Stimulated activated naive CD8-positive, alpha-beta T cell treated with anti-CD3 and anti-CD28 coated beads, Interleukin-15, amount 100 ng/mL, for 72 hours (primary cell): Measurements from ENCODE around the gene ADAR.
"Not testable (repeated sequence)": the region's sequence is repeated elsewhere in the genome, so short reads cannot be mapped to it uniquely, and the experiment has no call there.

ENCODE experiments used
- ATAC-seq: fragments of 150-1000 bp; cut with Tn5 transposase; 2 replicates; pipeline ENCODE4 v1.10.0; 2021; ENCODE audit warnings: mild to moderate bottlenecking, moderate library complexity
- DNase-seq, 2 donors: peaks; one replicate each; pipeline ENCODE4 v3.0.0; 2021 to 2022
- H3K27ac Mint-ChIP-seq, 2 donors: one replicate each; pipeline ENCODE4 v1.8.0; 2022; ENCODE audit warnings: mild to moderate bottlenecking in 2 of 2, mixed read lengths in 2 of 2, moderate library complexity in 2 of 2
- H3K27me3 Mint-ChIP-seq: one replicate; pipeline ENCODE4 v1.8.0; 2022; ENCODE audit warnings: mixed read lengths
- H3K4me1 Mint-ChIP-seq: one replicate; pipeline ENCODE4 v1.8.0; 2022; ENCODE audit warnings: mild to moderate bottlenecking, mixed read lengths
- H3K4me3 Mint-ChIP-seq, 2 donors: one replicate each; pipeline ENCODE4 v1.8.0; 2022; ENCODE audit warnings: mild to moderate bottlenecking in 2 of 2, mixed read lengths in 2 of 2, moderate library complexity in 1 of 2
- H3K9me3 Mint-ChIP-seq, 2 donors: one replicate each; pipeline ENCODE4 v1.8.0; 2022; ENCODE audit warnings: mixed read lengths in 2 of 2

ADAR gene, protein sequence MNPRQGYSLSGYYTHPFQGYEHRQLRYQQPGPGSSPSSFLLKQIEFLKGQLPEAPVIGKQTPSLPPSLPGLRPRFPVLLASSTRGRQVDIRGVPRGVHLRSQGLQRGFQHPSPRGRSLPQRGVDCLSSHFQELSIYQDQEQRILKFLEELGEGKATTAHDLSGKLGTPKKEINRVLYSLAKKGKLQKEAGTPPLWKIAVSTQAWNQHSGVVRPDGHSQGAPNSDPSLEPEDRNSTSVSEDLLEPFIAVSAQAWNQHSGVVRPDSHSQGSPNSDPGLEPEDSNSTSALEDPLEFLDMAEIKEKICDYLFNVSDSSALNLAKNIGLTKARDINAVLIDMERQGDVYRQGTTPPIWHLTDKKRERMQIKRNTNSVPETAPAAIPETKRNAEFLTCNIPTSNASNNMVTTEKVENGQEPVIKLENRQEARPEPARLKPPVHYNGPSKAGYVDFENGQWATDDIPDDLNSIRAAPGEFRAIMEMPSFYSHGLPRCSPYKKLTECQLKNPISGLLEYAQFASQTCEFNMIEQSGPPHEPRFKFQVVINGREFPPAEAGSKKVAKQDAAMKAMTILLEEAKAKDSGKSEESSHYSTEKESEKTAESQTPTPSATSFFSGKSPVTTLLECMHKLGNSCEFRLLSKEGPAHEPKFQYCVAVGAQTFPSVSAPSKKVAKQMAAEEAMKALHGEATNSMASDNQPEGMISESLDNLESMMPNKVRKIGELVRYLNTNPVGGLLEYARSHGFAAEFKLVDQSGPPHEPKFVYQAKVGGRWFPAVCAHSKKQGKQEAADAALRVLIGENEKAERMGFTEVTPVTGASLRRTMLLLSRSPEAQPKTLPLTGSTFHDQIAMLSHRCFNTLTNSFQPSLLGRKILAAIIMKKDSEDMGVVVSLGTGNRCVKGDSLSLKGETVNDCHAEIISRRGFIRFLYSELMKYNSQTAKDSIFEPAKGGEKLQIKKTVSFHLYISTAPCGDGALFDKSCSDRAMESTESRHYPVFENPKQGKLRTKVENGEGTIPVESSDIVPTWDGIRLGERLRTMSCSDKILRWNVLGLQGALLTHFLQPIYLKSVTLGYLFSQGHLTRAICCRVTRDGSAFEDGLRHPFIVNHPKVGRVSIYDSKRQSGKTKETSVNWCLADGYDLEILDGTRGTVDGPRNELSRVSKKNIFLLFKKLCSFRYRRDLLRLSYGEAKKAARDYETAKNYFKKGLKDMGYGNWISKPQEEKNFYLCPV

DNA sequence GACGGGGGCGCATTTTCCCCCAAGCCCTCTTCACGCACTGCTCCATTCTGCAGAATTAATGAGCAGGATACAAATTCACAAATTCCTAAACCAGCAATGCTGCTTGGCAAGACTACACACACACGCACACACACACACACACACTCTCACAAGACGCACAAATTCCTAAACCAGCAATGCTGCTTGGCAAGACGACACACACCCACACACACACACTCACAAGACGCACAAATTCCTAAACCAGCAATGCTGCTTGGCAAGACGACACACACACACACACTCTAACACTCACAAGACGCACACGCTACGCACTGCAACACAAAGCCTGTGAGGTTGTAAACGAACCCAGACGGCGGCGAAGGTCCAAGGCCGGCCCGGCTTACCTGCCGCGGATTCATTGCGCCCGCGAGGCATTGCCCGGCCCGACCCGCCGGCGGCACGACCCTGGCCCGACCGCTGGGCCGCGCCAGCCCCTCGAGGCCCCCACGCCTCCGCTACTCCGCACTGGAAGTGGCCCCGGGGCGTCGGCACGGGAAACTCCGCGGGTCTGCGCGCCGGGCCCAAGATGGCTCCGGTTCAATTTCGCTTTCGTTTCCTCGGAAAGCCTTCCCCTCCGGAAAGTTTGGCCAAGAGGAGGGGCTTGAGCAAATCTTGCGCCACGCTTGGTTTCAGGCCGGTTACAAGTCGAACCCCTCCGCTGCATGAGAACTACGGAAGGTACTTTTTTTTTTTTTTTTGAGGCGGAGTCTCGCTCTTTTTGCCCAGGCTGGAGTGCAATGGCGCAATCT lies at the start of gene ADAR:
Gene ADAR (minus strand): TSS at position 578 of the 788 bp plus-strand sequence. CDS start 180 bp downstream, at position 398.
- ATAC-seq (peak; percentile 83), DNase-seq (peak; percentile 90 to 95)
- Mint-ChIP-seq H3K4me3 (peak within 1 kb of the TSS; percentile 85 to 98), H3K27me3 (no peaks in the 10 kb centered on the region), H3K27ac (peak within 1 kb of the TSS; percentile 90 to 99), H3K4me1 (peaks cover 84% of the 10 kb centered on the region), H3K9me3 (no peaks in the 10 kb centered on the region)

DNA sequence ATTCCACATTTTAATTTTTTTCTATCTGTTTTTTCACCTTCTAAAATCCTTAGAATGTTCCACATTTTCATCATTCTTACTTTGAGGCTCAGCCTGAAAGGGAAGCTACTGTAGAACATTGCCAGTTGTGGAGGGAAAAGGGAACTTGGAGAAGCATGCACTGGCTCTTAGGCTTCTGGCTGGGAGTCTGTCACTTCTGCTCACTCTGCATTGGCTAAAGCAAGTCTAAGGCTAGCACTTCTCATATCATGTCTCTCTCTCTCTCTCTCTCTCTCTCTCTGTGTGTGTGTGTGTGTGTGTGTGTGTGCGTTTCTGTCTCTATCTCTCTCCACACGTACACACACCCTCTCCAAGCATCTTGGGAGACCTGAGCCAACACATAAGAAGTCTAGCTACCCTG lies 49.6 kb upstream of the ADAR start:
- no peak for ATAC-seq

GRCh38 chr1:154652893-154653292 lies 44.9 kb upstream of the ADAR start:
- H3K27me3 Mint-ChIP-seq: peaks cover 10% of the 10 kb centered on the region
- no peak for ATAC-seq
- no peaks in the 10 kb centered on the region for H3K9me3 Mint-ChIP-seq

More for the DNA sequence above, 49.6 kb upstream of the ADAR start:
- no peak overlapping the region for H3K4me3 Mint-ChIP-seq
- peaks cover 6% of the 10 kb centered on the region for H3K4me1 Mint-ChIP-seq
- no peak overlapping the region for H3K27ac Mint-ChIP-seq
- no peaks in the 10 kb centered on the region for H3K9me3 Mint-ChIP-seq
- no peak for DNase-seq
- peaks cover 41% of the 10 kb centered on the region for H3K27me3 Mint-ChIP-seq

GRCh38 chr1:154644724-154645123 lies 36.7 kb upstream of the ADAR start:
- H3K4me1 Mint-ChIP-seq, H3K4me3 Mint-ChIP-seq, H3K27me3 Mint-ChIP-seq, DNase-seq, H3K27ac Mint-ChIP-seq, H3K9me3 Mint-ChIP-seq, ATAC-seq: not testable (repeated sequence)

More at GRCh38 chr1:154652893-154653292, 44.9 kb upstream of the ADAR start:
- DNase-seq: no peak
- peaks cover 6% of the 10 kb centered on the region for H3K4me1 Mint-ChIP-seq
- H3K27ac Mint-ChIP-seq: no peak overlapping the region
- no peak overlapping the region for H3K4me3 Mint-ChIP-seq

- no peak for ATAC-seq
- H3K27me3 Mint-ChIP-seq: peaks cover 23% of the 10 kb centered on the region
- H3K4me3 Mint-ChIP-seq: no peak overlapping the region
- H3K9me3 Mint-ChIP-seq: peaks cover 8 to 10% of the 10 kb centered on the region in 2 donors
- no peak overlapping the region for H3K27ac Mint-ChIP-seq
- H3K4me1 Mint-ChIP-seq: no peaks in the 10 kb centered on the region
- no peak for DNase-seq
Observed at GRCh38 chr1:154641534-154641933, 33.5 kb upstream of the ADAR start.

- Mint-ChIP-seq H3K4me1 (no peaks in the 10 kb centered on the region), H3K27me3 (peaks cover 40% of the 10 kb centered on the region), H3K27ac (no peak overlapping the region), H3K9me3 (peaks cover 8 to 10% of the 10 kb centered on the region in 2 donors), H3K4me3 (no peak overlapping the region)
- ATAC-seq (no peak), DNase-seq (no peak)
Observed at GRCh38 chr1:154639876-154640275, 31.9 kb upstream of the ADAR start.

- H3K4me3 Mint-ChIP-seq: no peak overlapping the region
- peaks cover 32% of the 10 kb centered on the region for H3K27me3 Mint-ChIP-seq
- H3K9me3 Mint-ChIP-seq: peaks cover under 1 to 9% of the 10 kb centered on the region in 2 donors
- ATAC-seq: no peak
- H3K4me1 Mint-ChIP-seq: no peaks in the 10 kb centered on the region
- DNase-seq: no peak
- H3K27ac Mint-ChIP-seq: no peak overlapping the region
Observed at GRCh38 chr1:154635171-154635570, 27.2 kb upstream of the ADAR start.

- H3K27me3 Mint-ChIP-seq: no peaks in the 10 kb centered on the region
- no peak for DNase-seq
- H3K27ac Mint-ChIP-seq: no peak overlapping the region
- ATAC-seq: no peak
- no peak overlapping the region for H3K4me3 Mint-ChIP-seq
- peaks cover 29% of the 10 kb centered on the region for H3K4me1 Mint-ChIP-seq
- H3K9me3 Mint-ChIP-seq: peaks cover 14 to 15% of the 10 kb centered on the region in 2 donors
Observed at GRCh38 chr1:154629675-154630073, 21.7 kb upstream of the ADAR start.

DNA sequence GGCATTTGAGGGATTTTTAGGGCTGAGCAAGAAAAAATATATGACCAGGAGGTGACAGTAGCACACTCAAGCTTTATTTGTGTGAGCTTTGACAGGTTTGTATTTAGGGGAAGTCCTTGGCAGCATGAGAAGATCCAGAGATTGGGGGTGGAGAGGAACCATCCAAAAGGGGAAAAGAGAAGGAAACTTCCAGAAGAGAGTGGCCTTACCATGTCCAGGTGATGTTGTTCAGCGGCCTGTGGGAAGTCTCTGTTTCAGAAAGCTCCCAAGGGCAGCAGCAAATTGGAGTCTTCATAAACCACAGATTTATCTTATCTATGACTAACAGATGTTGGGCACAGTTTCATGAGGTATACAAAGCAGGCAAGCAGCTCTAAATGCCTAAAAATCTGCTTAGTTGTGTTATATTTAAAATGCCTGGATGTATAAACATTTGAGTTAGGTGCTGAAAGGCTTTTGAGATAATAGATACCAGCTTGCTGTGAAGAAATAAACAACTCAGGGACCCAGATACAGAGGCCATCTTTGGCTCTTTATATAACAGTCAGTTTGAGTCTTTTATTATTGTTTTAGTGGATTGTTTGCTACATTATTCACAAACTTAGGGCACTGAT lies 21.2 kb upstream of the ADAR start:
- Mint-ChIP-seq H3K9me3 (peaks cover 14 to 15% of the 10 kb centered on the region in 2 donors), H3K4me3 (peak overlapping the region in 1 of 2 donors; percentile 96), H3K27ac (peak overlapping the region in 1 of 2 donors; percentile 100), H3K4me1 (peaks cover 34% of the 10 kb centered on the region), H3K27me3 (no peaks in the 10 kb centered on the region)
- DNase-seq: no peak
- ATAC-seq: no peak

- H3K27me3 Mint-ChIP-seq: no peaks in the 10 kb centered on the region
- H3K4me3 Mint-ChIP-seq: peak overlapping the region; percentile 96 to 100
- ATAC-seq (peak; percentile 36), DNase-seq (no peak)
- peaks cover 14 to 15% of the 10 kb centered on the region in 2 donors for H3K9me3 Mint-ChIP-seq
- peak overlapping the region; percentile 99 to 100 for H3K27ac Mint-ChIP-seq
- H3K4me1 Mint-ChIP-seq: peaks cover 45% of the 10 kb centered on the region
Observed at GRCh38 chr1:154628121-154628405, 20.1 kb upstream of the ADAR start.

DNA sequence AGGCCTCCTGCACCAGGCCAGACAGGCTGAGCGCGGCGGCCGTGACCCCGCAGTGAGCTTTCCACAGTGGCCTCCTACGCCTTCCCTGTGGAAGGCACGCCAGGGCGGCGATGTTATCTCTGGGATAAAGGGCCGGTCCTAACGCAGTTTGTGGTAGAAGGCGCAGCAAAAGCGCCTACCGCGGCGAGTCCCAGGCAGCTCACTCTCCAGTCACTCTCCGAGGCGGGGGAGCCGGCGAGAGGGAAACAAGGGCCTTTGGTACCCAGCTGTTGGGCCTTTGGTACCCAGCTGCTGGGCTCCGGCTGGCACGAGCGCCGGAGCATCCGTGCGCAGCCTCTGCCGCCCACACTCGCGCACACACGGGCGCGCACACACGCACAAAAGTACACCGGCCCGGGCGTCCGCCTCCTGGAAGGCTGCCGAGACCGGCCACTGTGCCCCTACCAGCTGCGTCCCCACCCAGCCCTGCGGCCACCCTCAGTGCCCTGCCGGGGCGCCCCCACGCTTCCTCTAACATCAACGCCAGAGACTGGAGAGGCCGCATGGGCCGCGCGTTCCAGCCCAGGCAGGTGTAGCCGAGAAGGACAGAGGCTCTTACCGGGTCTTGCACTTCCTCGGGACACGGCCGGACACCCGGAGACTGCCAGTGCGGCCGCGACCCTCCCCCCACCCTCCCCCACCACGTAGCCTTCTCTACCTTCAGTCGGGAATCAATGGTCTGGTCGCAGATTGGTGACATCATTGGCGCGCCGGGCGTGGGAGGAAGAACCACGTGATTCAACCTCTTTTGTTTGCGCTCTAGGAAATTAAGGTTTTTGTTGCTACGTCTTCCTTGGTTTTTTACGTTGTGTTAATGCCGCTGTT lies 19.5 kb upstream of the ADAR start:
- DNase-seq: peak; percentile 87 to 90
- peak overlapping the region; percentile 99 to 100 for H3K27ac Mint-ChIP-seq
- peaks cover 14 to 15% of the 10 kb centered on the region in 2 donors for H3K9me3 Mint-ChIP-seq
- H3K27me3 Mint-ChIP-seq: no peaks in the 10 kb centered on the region
- H3K4me1 Mint-ChIP-seq: peaks cover 51% of the 10 kb centered on the region
- peak; percentile 80 for ATAC-seq
- peak overlapping the region; percentile 96 to 100 for H3K4me3 Mint-ChIP-seq

- DNase-seq (no peak), ATAC-seq (peak; percentile 70)
- peaks cover 59% of the 10 kb centered on the region for H3K4me1 Mint-ChIP-seq
Observed at GRCh38 chr1:154626456-154627256, 18.7 kb upstream of the ADAR start.

More at GRCh38 chr1:154626456-154627256, 18.7 kb upstream of the ADAR start:
- H3K9me3 Mint-ChIP-seq: peaks cover 14 to 15% of the 10 kb centered on the region in 2 donors
- peak overlapping the region; percentile 96 to 100 for H3K4me3 Mint-ChIP-seq
- peak overlapping the region; percentile 99 to 100 for H3K27ac Mint-ChIP-seq
- H3K27me3 Mint-ChIP-seq: no peaks in the 10 kb centered on the region
